NCI-H748 (cell line): ENCODE data around the gene LIN28A.

Source experiments
- DNase-seq: peaks from one replicate; lab custom pipeline; 2025; ENCODE audit not compliant: unreplicated experiment; lab: John Stamatoyannopoulos, UW

LIN28A gene

DNA sequence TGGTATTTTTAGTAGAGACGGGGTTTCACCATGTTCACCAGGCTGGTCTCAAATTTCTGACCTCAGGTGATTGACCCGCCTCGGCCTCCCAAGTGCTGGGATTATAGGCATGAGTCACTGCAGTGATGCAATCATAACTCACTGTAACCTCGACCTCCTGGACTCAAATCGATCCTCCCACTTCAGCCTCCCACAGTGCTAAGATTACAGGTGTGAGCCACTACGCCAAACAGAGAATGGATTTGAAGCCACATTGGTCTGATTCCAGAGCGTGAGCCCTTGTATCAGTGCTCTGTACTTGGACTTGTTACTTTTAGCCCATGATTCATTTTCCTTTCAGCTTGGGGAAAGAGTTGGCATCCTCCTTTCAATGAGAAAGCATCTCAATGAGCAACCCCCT lies 23.2 kb upstream of the LIN28A start:
- DNase-seq = peak; percentile 2

DNA sequence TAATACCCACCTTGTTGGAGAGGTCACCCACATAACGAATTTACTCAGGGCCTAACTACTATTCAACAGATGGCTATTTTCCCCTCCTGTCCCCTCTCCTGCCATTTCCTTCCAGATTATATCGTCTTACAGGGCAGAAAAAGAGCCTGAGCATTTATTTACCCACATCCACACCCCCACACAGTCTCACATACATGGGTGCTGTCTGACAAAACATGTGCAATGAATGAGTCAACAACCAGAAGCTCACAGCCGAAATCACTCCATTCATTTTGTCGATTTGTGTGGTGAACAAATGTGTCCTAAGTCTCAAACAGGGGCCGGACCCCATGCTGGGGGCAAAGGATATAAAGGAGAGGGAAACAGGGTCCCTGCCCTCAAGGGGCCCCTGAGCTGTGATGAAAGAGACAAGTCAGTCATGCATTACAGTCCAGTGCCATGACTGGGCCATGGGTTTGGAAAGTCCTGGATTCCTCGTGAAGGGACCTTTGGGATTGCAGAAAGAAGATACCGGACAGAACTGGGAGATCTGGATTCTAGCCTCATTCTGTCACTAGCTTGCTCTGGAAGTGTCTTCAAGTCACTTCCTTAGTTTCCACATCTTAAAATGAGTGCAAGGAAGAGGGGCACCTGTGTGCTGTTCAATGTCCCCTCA lies 21.7 kb upstream of the LIN28A start:
- no peak for DNase-seq

DNA sequence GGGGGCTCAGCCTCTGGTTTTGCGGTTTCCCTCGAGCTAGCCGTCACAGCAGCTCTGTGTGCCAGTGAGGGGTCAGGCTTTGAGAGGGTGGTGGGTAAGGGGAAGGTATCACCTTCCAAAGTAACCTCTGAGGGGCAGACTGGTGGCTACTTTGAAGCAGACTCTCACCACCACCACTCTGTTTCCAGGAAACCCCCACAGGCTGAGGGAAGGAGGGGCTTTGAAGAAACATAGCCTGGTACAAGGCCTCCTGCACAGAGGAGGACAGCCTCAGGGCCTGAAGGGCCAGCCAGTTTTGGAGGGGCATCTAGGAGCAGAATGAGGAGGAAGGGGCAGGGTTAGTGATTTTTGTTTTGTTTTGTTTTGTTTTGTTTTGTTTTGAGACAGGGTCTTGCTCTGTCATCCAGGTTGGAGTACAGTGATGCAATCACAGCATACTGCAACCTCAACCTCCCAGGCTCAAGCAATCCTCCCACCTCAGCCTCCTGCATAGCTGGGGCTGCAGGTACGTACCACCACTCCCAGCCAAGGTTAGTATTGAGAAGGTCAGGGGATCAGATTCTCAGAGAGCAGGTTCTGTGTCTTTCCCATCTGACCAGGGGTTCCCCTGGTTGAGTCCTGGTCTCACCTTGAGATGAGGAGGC lies 20.9 kb upstream of the LIN28A start:
- no peak for DNase-seq

GRCh38 chr1:26391450-26391849 lies 19.2 kb upstream of the LIN28A start:
- DNase-seq = peak; percentile 6

DNA sequence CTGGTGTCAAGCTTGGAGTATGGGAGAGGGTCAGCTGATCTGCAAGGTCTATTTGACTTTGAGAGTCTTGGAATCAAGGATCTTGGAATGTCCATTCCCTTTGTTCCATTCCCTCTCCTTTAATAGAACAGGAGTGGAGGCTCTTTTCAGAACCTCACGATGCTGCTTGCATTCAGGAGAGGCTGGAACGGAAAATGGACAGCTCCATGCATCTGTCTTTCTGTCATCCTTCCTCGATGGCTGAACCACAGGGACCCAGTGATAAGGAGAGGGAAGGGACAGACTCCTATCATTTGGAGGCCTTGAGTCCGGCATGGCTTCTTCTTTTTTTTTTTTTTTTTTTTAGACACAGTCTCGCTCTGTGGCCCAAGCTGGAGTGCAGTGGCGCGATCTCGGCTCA lies 14.9 kb upstream of the LIN28A start:
- DNase-seq = no peak

DNA sequence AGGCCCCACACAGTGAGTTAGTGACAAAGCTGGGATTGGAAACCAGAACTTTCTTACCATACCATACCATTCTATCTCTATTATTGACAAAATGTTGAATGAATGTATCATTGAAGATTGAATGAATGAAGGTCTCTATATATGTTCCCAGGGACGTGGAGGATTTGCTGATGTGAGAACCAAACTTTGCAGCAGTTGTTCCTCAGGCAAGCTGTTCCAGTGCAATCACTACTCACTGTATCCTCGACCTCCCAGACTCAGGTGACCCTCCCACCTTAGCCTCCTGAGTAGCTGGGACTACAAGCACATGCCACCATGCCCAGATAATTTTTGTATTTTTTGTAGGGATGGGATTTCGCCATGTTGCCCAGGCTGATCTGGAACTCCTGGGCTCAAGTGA lies 11.6 kb upstream of the LIN28A start:
- DNase-seq = no peak

GRCh38 chr1:26401891-26402290 lies 8.7 kb upstream of the LIN28A start:
- DNase-seq = no peak

DNA sequence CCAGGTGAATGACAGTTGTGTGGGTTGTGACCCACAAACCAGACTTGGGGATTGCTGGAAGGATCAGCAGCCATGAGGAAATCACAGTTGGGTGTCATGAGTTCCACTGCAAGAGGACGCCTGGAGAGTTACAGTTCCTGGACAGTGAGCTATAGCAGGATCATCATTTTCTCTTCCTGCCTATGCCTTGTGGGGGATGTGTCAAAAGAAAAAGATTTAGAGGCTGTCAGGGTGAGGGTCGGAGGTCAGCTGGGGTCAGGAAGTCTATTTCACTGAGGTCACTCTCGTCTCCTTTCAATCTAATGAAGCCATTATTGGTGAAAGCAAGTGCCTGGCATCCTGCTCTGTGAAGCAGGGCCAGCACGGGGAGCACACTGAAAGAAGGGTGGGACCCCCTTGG lies 7.0 kb upstream of the LIN28A start:
- DNase-seq = no peak

DNA sequence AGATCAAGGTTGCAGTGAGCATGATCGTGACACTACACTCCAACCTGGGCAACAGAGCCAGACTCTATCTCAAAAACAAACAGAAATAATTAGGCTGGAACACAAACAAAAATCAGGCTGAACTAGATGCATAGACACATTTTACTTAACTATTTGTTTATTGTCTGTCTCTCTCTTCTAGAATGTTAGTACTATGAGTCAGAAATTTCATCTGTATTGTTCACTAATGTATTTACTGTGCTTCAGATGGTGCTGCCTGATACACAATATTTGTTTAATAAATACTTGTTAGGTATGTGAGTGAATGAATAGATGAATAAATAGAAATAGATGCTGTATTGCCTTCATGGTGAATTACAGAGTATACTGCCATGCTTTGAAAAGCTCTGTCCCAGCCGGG lies 6.0 kb upstream of the LIN28A start:
- no peak for DNase-seq

DNA sequence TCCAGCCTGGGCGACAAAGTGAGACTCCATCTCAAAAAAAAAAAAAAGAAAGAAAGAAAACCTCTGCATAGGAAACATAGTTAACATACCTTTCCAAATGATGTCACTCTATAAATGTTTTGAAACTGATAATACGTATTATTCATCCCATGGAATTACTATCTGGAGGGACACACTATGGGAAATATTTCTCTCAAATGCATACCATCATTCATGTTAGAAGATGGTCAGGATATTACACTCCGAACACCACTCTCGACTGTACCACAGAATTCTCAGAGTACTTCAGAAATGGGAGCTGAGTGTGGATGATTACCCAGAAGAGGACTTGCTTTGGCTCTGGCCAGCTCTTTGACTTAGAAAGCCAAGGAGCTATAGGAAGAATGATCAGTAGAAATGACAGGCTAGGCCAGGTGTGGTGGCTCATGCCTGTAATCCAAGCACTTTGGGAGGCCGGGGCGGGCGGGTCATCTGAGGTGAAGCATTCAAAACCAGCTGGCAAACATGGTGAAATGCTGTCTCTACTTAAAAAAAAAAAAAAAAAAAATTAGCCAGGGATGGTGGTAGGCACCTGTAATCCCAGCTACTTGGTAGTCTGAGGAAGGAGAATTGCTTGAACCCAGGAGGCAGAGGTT lies 5.2 kb upstream of the LIN28A start:
- no peak for DNase-seq

- no peak for DNase-seq
These were observed 2.0 kb upstream of the LIN28A start for GRCh38 chr1:26408604-26409003.

- peak; percentile 48 for DNase-seq
These were observed 1.3 kb upstream of the LIN28A start for GRCh38 chr1:26409191-26409807.

DNA sequence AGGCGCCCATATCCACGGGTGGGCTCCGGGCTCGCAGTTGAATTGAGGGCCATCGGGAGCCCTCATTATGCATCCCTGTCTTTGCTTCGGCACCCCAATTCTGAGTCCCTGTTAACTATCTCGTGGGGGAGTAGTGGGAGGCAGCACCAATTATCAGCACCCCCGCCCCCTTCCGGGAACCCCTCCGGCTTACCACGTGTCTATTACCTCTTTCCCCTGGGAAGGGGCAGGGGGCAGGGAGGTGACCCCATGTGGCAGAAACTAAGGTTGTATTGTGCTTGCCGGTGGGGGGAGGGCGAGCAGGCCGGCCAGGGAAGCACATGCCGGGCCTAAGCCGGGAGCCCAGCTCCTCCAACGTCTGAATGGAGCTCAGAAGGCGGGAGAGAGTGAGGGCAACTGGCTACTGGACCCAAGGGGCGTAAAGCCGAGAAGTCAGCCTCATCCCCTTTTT lies 1.0 kb downstream of the LIN28A start:
- DNase-seq = no peak

GRCh38 chr1:26412180-26412840 lies 1.7 kb downstream of the LIN28A start:
- DNase-seq = no peak

- DNase-seq = no peak
These were observed 2.4 kb downstream of the LIN28A start for GRCh38 chr1:26413031-26413430.

DNA sequence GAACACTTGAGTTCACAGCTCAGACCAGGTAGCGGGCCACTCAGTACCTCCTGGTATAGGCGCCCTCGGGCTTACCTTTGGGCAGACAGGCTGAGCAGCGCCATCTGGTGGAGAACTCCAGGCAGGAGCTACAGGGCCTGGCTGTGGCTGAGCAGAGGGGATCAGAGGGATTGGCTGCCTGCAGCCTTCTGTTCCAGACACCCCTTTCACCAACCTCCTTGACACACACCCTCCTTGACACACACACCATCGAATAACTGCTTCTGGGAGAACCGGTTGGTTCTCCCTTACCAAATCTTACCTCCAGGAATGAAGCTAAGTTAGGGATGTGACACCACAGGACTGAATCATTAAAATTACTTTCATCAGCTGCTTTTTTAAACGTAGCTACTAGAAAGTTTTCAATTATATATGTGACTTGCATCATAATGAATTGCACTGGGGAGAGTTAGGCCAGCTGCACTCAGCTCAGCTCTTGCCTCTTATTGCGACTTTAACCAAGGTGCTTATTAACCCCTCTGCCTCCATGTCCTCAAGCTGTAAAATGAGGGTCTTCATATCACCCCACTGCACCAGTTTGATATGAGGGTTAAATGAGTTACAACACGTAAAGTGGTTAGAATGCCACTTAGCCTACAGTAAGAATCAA lies 6.6 kb downstream of the LIN28A start:
- DNase-seq = peak; percentile 72

DNA sequence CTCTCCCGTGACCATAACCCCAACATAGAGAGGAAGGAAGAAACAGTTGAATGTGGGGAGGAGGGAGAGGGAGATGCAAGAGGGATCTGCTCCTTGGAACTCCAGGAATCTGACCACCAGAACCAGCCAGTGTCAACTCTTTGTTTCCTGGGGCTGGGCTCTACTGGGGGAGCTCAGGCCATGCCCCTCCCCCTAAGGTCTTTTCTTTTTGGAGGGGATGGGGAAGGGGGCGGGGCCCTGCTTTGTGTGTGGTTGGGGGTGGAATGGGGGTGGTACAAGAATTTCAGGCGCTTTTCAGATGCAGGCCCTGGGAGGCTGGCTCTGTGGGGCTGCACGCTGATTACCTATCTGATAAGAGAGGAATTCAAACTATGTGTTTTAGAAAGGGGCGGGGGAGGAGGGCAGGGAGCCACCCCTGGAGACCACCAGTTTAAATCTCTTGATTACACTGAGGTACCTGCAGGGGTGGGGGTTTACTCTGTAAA lies 8.3 kb downstream of the LIN28A start:
- DNase-seq = no peak

DNA sequence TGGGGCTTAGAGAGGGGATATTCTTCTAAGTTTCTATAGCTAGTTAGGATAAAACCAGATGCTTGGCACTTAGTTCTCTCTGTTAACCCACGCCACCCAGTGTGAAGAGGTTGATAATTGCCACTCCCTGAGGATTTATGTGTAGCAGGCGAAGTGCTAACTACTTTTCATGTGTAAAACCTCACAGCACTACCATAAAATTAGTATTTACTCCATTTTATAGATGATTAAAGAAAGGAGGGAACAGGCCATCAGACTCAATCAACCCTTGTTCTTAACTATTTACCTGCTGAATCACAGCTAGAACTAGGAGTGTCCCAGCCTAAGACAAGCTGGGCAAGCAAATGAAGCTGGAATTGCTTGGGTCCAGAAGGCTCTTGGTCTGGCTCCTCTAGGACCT lies 8.9 kb downstream of the LIN28A start:
- DNase-seq = no peak

DNA sequence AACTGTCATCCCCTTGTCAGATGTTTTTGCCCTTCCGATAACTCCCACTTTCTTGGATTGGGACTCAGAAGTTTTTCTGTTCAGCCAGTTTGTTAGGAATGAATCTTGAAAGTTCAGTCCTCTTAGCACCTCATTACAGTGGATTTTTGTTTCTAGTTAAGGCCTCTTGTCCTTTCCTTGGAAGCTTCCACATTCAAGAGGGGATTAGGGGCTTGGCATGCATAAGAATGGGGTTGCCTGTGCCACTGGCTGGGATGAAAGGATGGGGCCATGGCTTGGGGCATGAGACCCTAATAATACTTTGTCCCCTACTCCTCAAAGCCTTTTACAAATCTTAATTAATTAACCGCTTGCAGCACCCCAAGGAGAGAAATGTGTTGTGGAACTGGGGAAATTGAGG lies 19.1 kb downstream of the LIN28A start:
- no peak for DNase-seq

GRCh38 chr1:26431979-26432695 lies 21.5 kb downstream of the LIN28A start, which contains the start of gene DHDDS:
Gene DHDDS, plus strand, starts transcription at chr1:26432321. Its CDS starts 625 bp downstream, at chr1:26432946.
- peak; percentile 95 for DNase-seq
